Mesenchymal stem cell (in vitro differentiated cells and primary cell): Measurements from ENCODE around the gene LRRC10B.

Experiments
- DNase-seq: peaks from one replicate; pipeline ENCODE4 v3.0.0-alpha.2; 2013
- H2AFZ ChIP-seq: one replicate; pipeline ENCODE4 v1.6.1; 2013; ENCODE audit warnings: low read depth, mild to moderate bottlenecking, control low read depth, inconsistent platforms, low read length, moderate library complexity
- H2AK5ac ChIP-seq: 2 replicates; pipeline ENCODE4 v1.6.1; 2013; ENCODE audit warnings: low read length, moderate library complexity, mild to moderate bottlenecking, inconsistent platforms; ENCODE audit not compliant: severe bottlenecking
- H2BK120ac ChIP-seq: one replicate; pipeline ENCODE4 v1.6.1; 2013; ENCODE audit warnings: low read depth, mild to moderate bottlenecking, inconsistent platforms, low read length, moderate library complexity
- H2BK12ac ChIP-seq, 2 experiments: one replicate each; pipeline ENCODE4 v1.6.1; 2013; ENCODE audit warnings: inconsistent platforms in 2 of 2, low read length in 2 of 2, mild to moderate bottlenecking in 2 of 2, moderate library complexity in 2 of 2, control low read depth in 1 of 2
- H2BK15ac ChIP-seq: one replicate; pipeline ENCODE4 v1.6.1; 2013; ENCODE audit warnings: mild to moderate bottlenecking, low read depth, inconsistent platforms; ENCODE audit not compliant: poor library complexity, severe bottlenecking
- H2BK5ac ChIP-seq: 2 replicates; pipeline ENCODE4 v1.6.1; 2013; ENCODE audit warnings: low read depth, mild to moderate bottlenecking, low read length, control low read depth, inconsistent platforms; ENCODE audit not compliant: poor library complexity, severe bottlenecking
- H3K14ac ChIP-seq, 2 experiments: one replicate each; pipeline ENCODE4 v1.6.1; 2013; ENCODE audit warnings: inconsistent platforms in 2 of 2, low read length in 2 of 2, control low read depth in 1 of 2, mild to moderate bottlenecking in 1 of 2, moderate library complexity in 1 of 2
- H3K18ac ChIP-seq, 2 experiments: one replicate each; pipeline ENCODE4 v1.6.1; 2013; ENCODE audit warnings: inconsistent platforms in 2 of 2, low read length in 2 of 2, control low read depth in 1 of 2, low read depth in 1 of 2, mild to moderate bottlenecking in 1 of 2
- H3K23ac ChIP-seq, 2 experiments: one replicate each; pipeline ENCODE4 v1.6.1; 2013; ENCODE audit warnings: inconsistent platforms in 2 of 2, low read length in 2 of 2, mild to moderate bottlenecking in 2 of 2, moderate library complexity in 2 of 2, control low read depth in 1 of 2
- H3K27ac ChIP-seq: 2 replicates; pipeline ENCODE4 v1.5.1; 2013; ENCODE audit warnings: mild to moderate bottlenecking, moderate library complexity, low read length, control low read depth, inconsistent platforms; ENCODE audit not compliant: poor library complexity, severe bottlenecking
- H3K27me3 ChIP-seq, 2 experiments: 2 replicates each; pipeline versions ENCODE4 v1.6.1 to v1.7.0; 2013; ENCODE audit warnings: low read length in 2 of 2, mild to moderate bottlenecking in 2 of 2, moderate library complexity in 2 of 2, control low read depth in 1 of 2, inconsistent platforms in 1 of 2; ENCODE audit not compliant: control insufficient read depth in 1 of 2, insufficient read depth in 1 of 2
- H3K36me3 ChIP-seq, 2 experiments: 2 replicates each; pipeline versions ENCODE4 v1.6.1 to v1.7.0; 2013; ENCODE audit warnings: low read length in 2 of 2, control low read depth in 1 of 2, inconsistent platforms in 1 of 2, low read depth in 1 of 2, mild to moderate bottlenecking in 1 of 2; ENCODE audit not compliant: insufficient read depth in 2 of 2, control insufficient read depth in 1 of 2
- H3K4ac ChIP-seq, 2 experiments: one replicate each; pipeline ENCODE4 v1.6.1; 2013; ENCODE audit warnings: inconsistent platforms in 2 of 2, low read length in 2 of 2, mild to moderate bottlenecking in 2 of 2, moderate library complexity in 2 of 2, control low read depth in 1 of 2, low read depth in 1 of 2
- H3K4me1 ChIP-seq: 2 replicates; pipeline ENCODE4 v1.6.1; 2013; ENCODE audit warnings: low read depth, low read length, control low read depth; ENCODE audit not compliant: control insufficient read depth, insufficient read depth
- H3K4me2 ChIP-seq: 2 replicates; pipeline ENCODE4 v1.6.1; 2013; ENCODE audit warnings: low read length, mild to moderate bottlenecking, inconsistent platforms; ENCODE audit not compliant: poor library complexity, severe bottlenecking
- H3K4me3 ChIP-seq, 2 experiments: 2 replicates each; pipeline versions ENCODE4 v1.5.1 to v1.7.0; 2013; ENCODE audit warnings: low read length in 2 of 2, mild to moderate bottlenecking in 2 of 2, control low read depth in 1 of 2, low read depth in 1 of 2; ENCODE audit not compliant: insufficient read depth in 1 of 2
- H3K79me1 ChIP-seq: replicated peaks from 2 replicates; pipeline ENCODE4 v1.6.1; 2013; ENCODE audit warnings: mild to moderate bottlenecking, control low read depth, low read length, inconsistent platforms; ENCODE audit not compliant: poor library complexity, severe bottlenecking
- H3K9ac ChIP-seq: 2 replicates; pipeline ENCODE4 v1.7.0; 2013; ENCODE audit warnings: mild to moderate bottlenecking, low read length, moderate library complexity
- H3K9me3 ChIP-seq: 2 replicates; pipeline ENCODE4 v1.7.0; 2013; ENCODE audit warnings: mild to moderate bottlenecking, low read length; ENCODE audit not compliant: control insufficient read depth
- H4K8ac ChIP-seq: one replicate; pipeline ENCODE4 v1.6.1; 2013; ENCODE audit warnings: inconsistent platforms, mild to moderate bottlenecking, low read length, moderate library complexity
- H4K91ac ChIP-seq: one replicate; pipeline ENCODE4 v1.6.1; 2013; ENCODE audit warnings: mild to moderate bottlenecking, low read length, inconsistent platforms
- WGBS: methylation state at CpG from one replicate; pipeline ENCODE4 v1.1.7; 2013; ENCODE audit warnings: mixed read lengths; 5-methylcytosine and 5-hydroxymethylcytosine counted together

The LRRC10B gene

DNA sequence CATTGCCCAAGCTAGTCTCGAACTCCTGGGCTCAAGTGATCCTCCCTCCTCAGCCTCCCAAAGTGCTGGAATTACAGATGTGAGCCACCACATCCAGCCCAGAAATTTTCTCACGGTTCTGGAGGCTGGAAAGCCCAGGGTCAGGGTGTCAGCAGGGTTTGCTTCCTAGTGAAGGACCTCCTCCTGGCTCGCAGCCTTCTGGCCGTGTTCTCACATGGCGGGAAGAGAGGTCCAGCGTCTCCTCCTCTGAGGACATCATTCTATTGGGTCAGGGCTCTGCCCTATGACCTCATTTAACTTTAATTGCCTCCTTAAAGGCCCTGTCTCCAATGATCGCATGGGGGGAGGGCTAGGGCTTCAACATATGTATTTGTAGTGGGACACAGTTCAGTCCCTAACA, 40.5 kb upstream of the LRRC10B start:
- Histone ChIP-seq H3K14ac (no peak overlapping the region), H2BK15ac (no peak overlapping the region), H3K4me2 (no peak overlapping the region), H2BK12ac (no peak overlapping the region), H3K79me1 (peaks cover 7% of the 10 kb centered on the region), H3K27me3 (no peaks in the 10 kb centered on the region), H3K36me3 (peaks cover 14 to 28% of the 10 kb centered on the region in 2 experiments), H3K18ac (no peak overlapping the region), H3K9ac (no peak overlapping the region), H2BK120ac (no peak overlapping the region), H2AFZ (no peak overlapping the region), H3K4me3 (no peak overlapping the region), H4K8ac (no peak overlapping the region), H3K27ac (no peak overlapping the region), H3K4me1 (no peaks in the 10 kb centered on the region), H2AK5ac (no peak overlapping the region), H3K23ac (no peak overlapping the region), H3K9me3 (no peaks in the 10 kb centered on the region), H3K4ac (no peak overlapping the region), H2BK5ac (no peak overlapping the region), H4K91ac (no peak overlapping the region)
- DNase-seq: no peak
- WGBS: 68% methylated on average over 7 of the region's 7 CpGs

DNA sequence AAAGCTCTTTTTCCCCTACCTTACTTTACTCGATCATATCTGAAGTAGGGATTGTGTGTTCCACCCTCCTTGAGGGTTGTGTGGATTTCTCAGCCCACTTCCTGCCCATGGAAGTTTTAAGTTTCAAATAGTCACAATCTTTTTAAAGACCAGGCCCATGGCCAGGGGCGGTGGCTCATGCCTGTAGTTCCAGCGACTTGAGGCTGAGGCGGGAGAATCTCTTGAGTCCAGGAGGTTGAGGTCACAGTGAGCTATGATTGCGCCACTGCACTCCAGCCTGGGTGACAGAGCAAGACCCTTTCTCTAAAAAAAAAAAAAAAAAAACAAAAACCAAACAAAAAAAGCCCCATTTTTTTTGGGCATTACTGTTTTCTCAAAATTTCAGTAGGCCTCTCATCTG, 36.3 kb upstream of the LRRC10B start:
- Histone ChIP-seq H2BK120ac (no peak overlapping the region), H3K79me1 (no peaks in the 10 kb centered on the region), H3K9me3 (no peaks in the 10 kb centered on the region), H2BK5ac (no peak overlapping the region), H3K4me1 (no peaks in the 10 kb centered on the region), H3K14ac (no peak overlapping the region), H3K4ac (no peak overlapping the region), H2AK5ac (no peak overlapping the region), H4K8ac (no peak overlapping the region), H3K23ac (no peak overlapping the region), H3K4me2 (no peak overlapping the region), H3K36me3 (peaks cover 14 to 15% of the 10 kb centered on the region in 2 experiments), H3K18ac (no peak overlapping the region), H2BK15ac (no peak overlapping the region), H3K27me3 (no peaks in the 10 kb centered on the region), H2AFZ (no peak overlapping the region), H3K4me3 (peak overlapping the region in 1 of 2 experiments; percentile 23), H3K27ac (no peak overlapping the region), H3K9ac (peak overlapping the region; percentile 89), H2BK12ac (no peak overlapping the region), H4K91ac (no peak overlapping the region)
- WGBS: 95% methylated on average over 5 of the region's 5 CpGs
- DNase-seq: no peak

DNA sequence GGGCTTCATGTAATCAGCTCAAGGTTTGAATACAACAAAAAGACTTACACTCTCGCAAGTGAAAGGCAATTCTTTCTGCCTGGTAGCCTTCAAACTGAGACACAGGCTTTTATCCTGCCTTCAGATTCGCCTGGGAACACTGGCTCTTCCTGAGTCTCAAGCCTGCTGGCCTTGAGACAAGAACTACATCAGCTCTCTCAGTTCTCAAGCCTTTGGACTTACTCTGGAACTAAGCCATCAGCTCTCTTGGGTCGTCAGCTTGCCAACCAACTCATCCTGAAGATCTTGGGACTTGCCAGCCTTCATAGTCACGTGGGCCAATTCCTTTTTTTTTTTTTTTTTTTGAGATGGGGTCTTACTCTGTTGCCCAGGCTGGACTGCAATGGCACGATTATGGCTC, 35.7 kb upstream of the LRRC10B start:
- no peak overlapping the region for H3K4me2 ChIP-seq
- H2BK120ac ChIP-seq: no peak overlapping the region
- no peak overlapping the region for H4K8ac ChIP-seq
- H3K4ac ChIP-seq: no peak overlapping the region
- H3K27me3 ChIP-seq: peaks cover under 1% of the 10 kb centered on the region in 2 experiments
- no peak overlapping the region for H2BK5ac ChIP-seq
- no peaks in the 10 kb centered on the region for H3K79me1 ChIP-seq
- DNase-seq: no peak
- H4K91ac ChIP-seq: no peak overlapping the region
- H2AK5ac ChIP-seq: no peak overlapping the region
- no peak overlapping the region for H3K23ac ChIP-seq
- no peaks in the 10 kb centered on the region for H3K9me3 ChIP-seq
- no peak overlapping the region for H2BK15ac ChIP-seq
- no peaks in the 10 kb centered on the region for H3K4me1 ChIP-seq
- H3K14ac ChIP-seq: no peak overlapping the region
- no peak overlapping the region for H3K27ac ChIP-seq
- WGBS: 89% methylated on average over 5 of the region's 5 CpGs
- no peak overlapping the region for H2BK12ac ChIP-seq
- no peak overlapping the region for H2AFZ ChIP-seq
- peaks cover 10 to 15% of the 10 kb centered on the region in 2 experiments for H3K36me3 ChIP-seq
- H3K9ac ChIP-seq: peak overlapping the region; percentile 89
- H3K18ac ChIP-seq: no peak overlapping the region
- peak overlapping the region in 1 of 2 experiments; percentile 17 for H3K4me3 ChIP-seq

DNA sequence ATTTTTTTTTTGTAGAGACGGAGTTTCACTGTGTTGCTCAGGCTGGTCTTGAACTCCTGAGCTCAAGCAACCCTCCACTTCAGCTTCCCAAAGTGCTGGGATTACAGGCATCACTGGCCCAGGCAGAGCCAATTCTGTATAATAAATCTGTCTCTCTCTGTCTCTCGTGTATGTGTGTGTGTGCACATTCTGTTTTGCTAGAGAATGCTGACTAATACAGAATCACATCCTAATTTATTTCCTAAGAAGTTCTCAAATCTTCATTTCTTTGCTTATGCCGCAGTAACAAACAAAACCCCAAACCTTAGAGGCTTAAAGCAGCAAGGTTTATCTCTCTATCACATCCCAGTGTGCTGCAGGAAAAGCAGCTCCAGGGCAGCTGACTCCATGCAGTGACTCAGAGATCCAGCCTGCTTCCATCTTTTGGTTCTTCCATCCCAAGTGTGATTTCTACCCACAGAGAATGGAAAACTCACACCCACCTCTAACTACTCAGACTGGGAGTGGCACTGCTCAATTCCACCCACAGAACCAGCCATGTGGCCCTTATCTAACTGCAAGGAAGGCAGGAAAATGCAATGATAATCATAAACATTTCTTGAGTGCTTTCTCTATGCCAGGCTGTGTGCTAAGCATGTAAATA, 35.1 kb upstream of the LRRC10B start:
- 90% methylated on average over 3 of the region's 3 CpGs for WGBS
- no peak overlapping the region for H2AFZ ChIP-seq
- H3K79me1 ChIP-seq: no peaks in the 10 kb centered on the region
- H3K4me3 ChIP-seq: peak overlapping the region in 1 of 2 experiments; percentile 5
- peak overlapping the region; percentile 89 for H3K9ac ChIP-seq
- peaks cover 7 to 15% of the 10 kb centered on the region in 2 experiments for H3K36me3 ChIP-seq
- no peak overlapping the region for H2BK120ac ChIP-seq
- H2BK15ac ChIP-seq: no peak overlapping the region
- H2AK5ac ChIP-seq: no peak overlapping the region
- H3K18ac ChIP-seq: no peak overlapping the region
- H2BK5ac ChIP-seq: no peak overlapping the region
- peaks cover 7% of the 10 kb centered on the region in 2 experiments for H3K27me3 ChIP-seq
- H3K4me2 ChIP-seq: no peak overlapping the region
- H3K14ac ChIP-seq: no peak overlapping the region
- H3K4me1 ChIP-seq: no peaks in the 10 kb centered on the region
- no peaks in the 10 kb centered on the region for H3K9me3 ChIP-seq
- H2BK12ac ChIP-seq: no peak overlapping the region
- no peak overlapping the region for H3K4ac ChIP-seq
- DNase-seq: no peak
- H4K91ac ChIP-seq: no peak overlapping the region
- H3K27ac ChIP-seq: no peak overlapping the region
- H3K23ac ChIP-seq: no peak overlapping the region
- no peak overlapping the region for H4K8ac ChIP-seq
